ENCODE results near the gene HTR6.

HTR6 gene

GRCh38 chr1:19685994-19686393 lies 21.3 kb downstream of the HTR6 start:
- no peak overlapping the region for H2AFZ ChIP-seq (ENCODE audit: low read depth, low read length)
- TF ChIP-seq, protein P1, sequence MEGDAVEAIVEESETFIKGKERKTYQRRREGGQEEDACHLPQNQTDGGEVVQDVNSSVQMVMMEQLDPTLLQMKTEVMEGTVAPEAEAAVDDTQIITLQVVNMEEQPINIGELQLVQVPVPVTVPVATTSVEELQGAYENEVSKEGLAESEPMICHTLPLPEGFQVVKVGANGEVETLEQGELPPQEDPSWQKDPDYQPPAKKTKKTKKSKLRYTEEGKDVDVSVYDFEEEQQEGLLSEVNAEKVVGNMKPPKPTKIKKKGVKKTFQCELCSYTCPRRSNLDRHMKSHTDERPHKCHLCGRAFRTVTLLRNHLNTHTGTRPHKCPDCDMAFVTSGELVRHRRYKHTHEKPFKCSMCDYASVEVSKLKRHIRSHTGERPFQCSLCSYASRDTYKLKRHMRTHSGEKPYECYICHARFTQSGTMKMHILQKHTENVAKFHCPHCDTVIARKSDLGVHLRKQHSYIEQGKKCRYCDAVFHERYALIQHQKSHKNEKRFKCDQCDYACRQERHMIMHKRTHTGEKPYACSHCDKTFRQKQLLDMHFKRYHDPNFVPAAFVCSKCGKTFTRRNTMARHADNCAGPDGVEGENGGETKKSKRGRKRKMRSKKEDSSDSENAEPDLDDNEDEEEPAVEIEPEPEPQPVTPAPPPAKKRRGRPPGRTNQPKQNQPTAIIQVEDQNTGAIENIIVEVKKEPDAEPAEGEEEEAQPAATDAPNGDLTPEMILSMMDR (IDR thresholded peaks at IDR 0.05; ENCODE audit: low read depth, low read length) = no peak
- H3K4me3 ChIP-seq (ENCODE audit: low read length) = no peak overlapping the region
- peaks cover 5% of the 10 kb centered on the region; the same call in 1 of the 2 replicates for H3K9me3 ChIP-seq (ENCODE audit: insufficient read depth, low read length)
- H3K79me2 ChIP-seq (ENCODE audit: low read length) = no peaks in the 10 kb centered on the region
- H3K9ac ChIP-seq (ENCODE audit: low read length) = no peak overlapping the region
- H3K36me3 ChIP-seq (replicated peaks; ENCODE audit: low read depth, low read length) = peaks cover 22% of the 10 kb centered on the region
- H3K27ac ChIP-seq (ENCODE audit: low read length) = no peak overlapping the region
- H3K4me1 ChIP-seq (ENCODE audit: low read length) = peaks cover 3% of the 10 kb centered on the region; the same call in 1 of the 2 replicates
- no peaks in the 10 kb centered on the region for H4K20me1 ChIP-seq (ENCODE audit: insufficient read depth, low read length)
- H3K4me2 ChIP-seq (ENCODE audit: low read length) = no peak overlapping the region
- no peaks in the 10 kb centered on the region for H3K27me3 ChIP-seq (ENCODE audit: low read depth, low read length)

DNA sequence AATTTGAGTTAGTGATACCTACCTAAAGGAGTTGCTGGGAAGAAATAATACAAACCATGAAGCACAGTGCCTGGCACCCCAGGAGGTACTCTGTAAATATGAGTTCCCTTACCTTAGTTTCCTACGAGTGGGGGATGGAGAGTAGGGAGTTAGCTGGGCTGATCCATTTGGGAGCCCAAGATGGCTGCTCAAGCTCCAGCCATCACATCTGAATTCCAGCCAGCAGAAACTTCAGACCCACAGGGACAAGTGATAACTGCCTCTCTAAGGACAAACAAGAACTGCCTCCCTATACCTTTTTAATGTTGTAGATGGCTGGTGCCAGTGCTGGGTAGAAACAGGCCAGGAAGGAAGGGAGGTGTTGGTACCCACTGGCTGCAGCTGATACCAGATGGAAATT lies 22.7 kb downstream of the HTR6 start:
- Histone ChIP-seq H3K4me3 (ENCODE audit: low read length) (no peak overlapping the region), H3K4me2 (ENCODE audit: low read length) (no peak overlapping the region), H3K9me3 (ENCODE audit: insufficient read depth, low read length) (peaks cover 5% of the 10 kb centered on the region; the same call in 1 of the 2 replicates), H3K36me3 (replicated peaks; ENCODE audit: low read depth, low read length) (peaks cover 27% of the 10 kb centered on the region), H3K79me2 (ENCODE audit: low read length) (no peaks in the 10 kb centered on the region), H3K9ac (ENCODE audit: low read length) (no peak overlapping the region), H3K27ac (ENCODE audit: low read length) (no peak overlapping the region), H3K27me3 (ENCODE audit: low read depth, low read length) (no peaks in the 10 kb centered on the region), H4K20me1 (ENCODE audit: insufficient read depth, low read length) (no peaks in the 10 kb centered on the region), H2AFZ (ENCODE audit: low read depth, low read length) (no peak overlapping the region), H3K4me1 (ENCODE audit: low read length) (peaks cover 3% of the 10 kb centered on the region; the same call in 1 of the 2 replicates)
- TF ChIP-seq, protein P1 (IDR thresholded peaks at IDR 0.05; ENCODE audit: low read depth, low read length) = no peak
- TF ChIP-seq EZH2phosphoT487 (IDR thresholded peaks at IDR 0.05; ENCODE audit: low read depth) = no peak

GRCh38 chr1:19688041-19688842 lies 23.6 kb downstream of the HTR6 start:
- H3K4me1 ChIP-seq (ENCODE audit: low read length) = peaks cover 3% of the 10 kb centered on the region; the same call in 1 of the 2 replicates
- peaks cover 27% of the 10 kb centered on the region for H3K36me3 ChIP-seq (replicated peaks; ENCODE audit: low read depth, low read length)
- no peaks in the 10 kb centered on the region for H3K27me3 ChIP-seq (ENCODE audit: low read depth, low read length)
- no peak overlapping the region for H2AFZ ChIP-seq (ENCODE audit: low read depth, low read length)
- H3K4me2 ChIP-seq (ENCODE audit: low read length) = no peak overlapping the region
- H3K79me2 ChIP-seq (ENCODE audit: low read length) = no peaks in the 10 kb centered on the region
- no peak overlapping the region for H3K27ac ChIP-seq (ENCODE audit: low read length)
- H3K4me3 ChIP-seq (ENCODE audit: low read length) = no peak overlapping the region
- no peak overlapping the region for H3K9ac ChIP-seq (ENCODE audit: low read length)
- H4K20me1 ChIP-seq (ENCODE audit: insufficient read depth, low read length) = no peaks in the 10 kb centered on the region
- peaks cover 5% of the 10 kb centered on the region; the same call in 1 of the 2 replicates for H3K9me3 ChIP-seq (ENCODE audit: insufficient read depth, low read length)
- TF ChIP-seq, protein P1 (IDR thresholded peaks at IDR 0.05; ENCODE audit: low read depth, low read length) = no peak
- TF ChIP-seq EZH2phosphoT487 (IDR thresholded peaks at IDR 0.05; ENCODE audit: low read depth) = no peak

- no peak for TF ChIP-seq EZH2phosphoT487 (IDR thresholded peaks at IDR 0.05; ENCODE audit: low read depth)
- TF ChIP-seq, protein P1 (IDR thresholded peaks at IDR 0.05; ENCODE audit: low read depth, low read length) = no peak
- Histone ChIP-seq H3K9ac (ENCODE audit: low read length) (no peak overlapping the region), H2AFZ (ENCODE audit: low read depth, low read length) (no peak overlapping the region), H3K27me3 (ENCODE audit: low read depth, low read length) (no peaks in the 10 kb centered on the region), H3K4me3 (ENCODE audit: low read length) (no peak overlapping the region), H3K27ac (ENCODE audit: low read length) (no peak overlapping the region; the same call in 1 of the 2 replicates), H3K36me3 (replicated peaks; ENCODE audit: low read depth, low read length) (peaks cover 27% of the 10 kb centered on the region), H3K4me2 (ENCODE audit: low read length) (no peak overlapping the region), H4K20me1 (ENCODE audit: insufficient read depth, low read length) (no peaks in the 10 kb centered on the region), H3K79me2 (ENCODE audit: low read length) (no peaks in the 10 kb centered on the region), H3K4me1 (ENCODE audit: low read length) (peaks cover 3% of the 10 kb centered on the region; the same call in 1 of the 2 replicates), H3K9me3 (ENCODE audit: insufficient read depth, low read length) (peaks cover 5% of the 10 kb centered on the region; the same call in 1 of the 2 replicates)
These were observed 24.5 kb downstream of the HTR6 start for GRCh38 chr1:19689085-19689757.

All from OCI-LY3 (cell line).